ENCODE results near the gene CST9. TPM values are rescaled to one million over a fixed set of nuclear protein-coding genes. Genes with fewer than 3 reads are reported as not detected.
"Not testable (repeated sequence)": the region's sequence is repeated elsewhere in the genome, so short reads cannot be mapped to it uniquely, and the experiment has no call there.

Gene CST9
- total RNA-seq, 2 donors from 2014 or later = not detected

DNA sequence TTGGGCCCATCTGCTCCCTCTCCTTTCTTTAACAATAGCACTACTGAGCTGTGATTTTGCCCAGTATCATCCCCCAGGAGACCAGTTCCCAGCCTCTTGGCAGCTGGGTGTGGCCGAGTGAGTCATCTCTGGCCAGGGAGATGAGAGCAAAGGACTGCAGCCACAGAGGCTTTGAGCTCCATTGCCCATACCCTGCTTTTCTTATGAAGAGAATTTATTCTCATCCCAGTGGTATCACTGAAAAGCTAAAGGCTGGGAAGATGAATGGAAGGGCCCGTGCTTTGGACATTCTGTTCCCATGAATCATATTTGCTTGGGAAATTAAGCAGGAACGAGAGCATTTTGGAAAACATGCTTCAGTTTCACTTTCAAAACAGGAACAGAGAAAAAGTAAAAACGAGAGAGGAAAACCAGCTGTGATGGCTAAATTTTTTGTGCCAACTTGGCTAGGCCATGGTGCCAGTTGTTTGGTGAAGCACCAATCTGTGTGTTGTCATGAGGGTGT lies 17.2 kb upstream of the CST9 start:
- ATAC-seq (replicated peaks) = no peak
- H3K4me1 Mint-ChIP-seq = no peaks in the 10 kb centered on the region
- H3K27ac Mint-ChIP-seq = no peak overlapping the region
- no peaks in the 10 kb centered on the region for H3K9me3 Mint-ChIP-seq
- peaks cover 24% of the 10 kb centered on the region for H3K27me3 Mint-ChIP-seq
- H3K4me3 Mint-ChIP-seq = no peak overlapping the region
- H3K36me3 Mint-ChIP-seq (ENCODE audit: low read depth) = no peaks in the 10 kb centered on the region

GRCh38 chr20:23622401-23622800 lies 16.7 kb upstream of the CST9 start:
- H3K27me3 Mint-ChIP-seq = peaks cover 24% of the 10 kb centered on the region
- not testable (repeated sequence) for H3K9me3 Mint-ChIP-seq; H3K4me3 Mint-ChIP-seq; ATAC-seq (replicated peaks); H3K4me1 Mint-ChIP-seq; H3K27ac Mint-ChIP-seq; H3K36me3 Mint-ChIP-seq (ENCODE audit: low read depth)

DNA sequence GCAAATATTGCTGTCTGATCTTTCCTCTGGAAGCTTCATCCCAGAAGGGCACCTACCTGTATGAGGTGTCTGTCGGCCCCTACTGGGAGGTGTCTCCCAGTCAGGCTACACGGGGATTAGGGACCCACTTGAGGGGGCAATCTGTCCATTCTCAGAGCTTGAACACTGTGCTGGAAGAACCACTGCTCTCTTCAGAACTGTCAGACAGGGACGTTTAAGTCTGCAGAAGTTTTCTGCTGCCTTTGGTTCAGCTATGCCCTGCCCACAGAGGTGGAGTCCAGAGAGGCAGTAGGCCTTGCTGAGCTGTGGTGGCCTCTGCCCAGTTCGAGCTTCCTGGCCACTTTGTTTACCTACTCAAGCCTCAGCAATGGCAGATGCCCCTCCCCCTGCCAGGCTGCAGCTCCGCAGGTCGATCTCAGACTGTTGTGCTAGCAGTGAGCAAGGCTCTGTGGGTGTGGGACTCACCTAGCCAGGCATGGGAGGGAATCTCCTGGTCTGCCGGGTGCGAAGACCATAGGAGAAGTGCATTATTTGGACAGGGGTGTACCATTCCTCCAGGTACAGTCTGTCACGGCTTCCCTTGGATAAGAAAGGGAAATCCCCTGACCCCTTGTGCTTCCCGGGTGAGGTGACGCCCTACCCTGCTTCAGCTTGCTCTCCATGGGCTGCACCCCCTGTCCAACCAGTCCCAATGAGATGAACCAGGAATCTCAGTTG lies 15.1 kb upstream of the CST9 start:
- ATAC-seq (replicated peaks) = not testable (repeated sequence)

DNA sequence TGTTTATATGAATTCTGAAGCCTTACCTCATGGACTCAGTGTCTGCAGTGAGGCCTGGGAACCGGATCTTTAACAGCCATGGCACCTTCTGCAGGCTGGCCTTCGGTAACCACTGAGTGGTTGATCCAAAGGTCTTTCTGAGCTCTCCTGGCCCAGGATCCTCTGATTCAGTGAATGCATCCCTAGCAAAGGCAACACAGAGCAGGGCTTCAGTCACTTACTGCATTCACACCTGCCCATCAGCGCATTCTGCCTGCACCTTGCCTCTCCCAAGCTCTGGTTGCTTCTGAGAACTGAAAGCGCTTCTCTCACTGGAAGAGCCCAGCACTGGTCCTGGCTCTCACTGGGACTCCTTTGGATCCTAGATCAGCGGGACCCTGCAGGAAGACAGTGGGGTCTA lies 8.4 kb upstream of the CST9 start:
- Mint-ChIP-seq H3K36me3 (ENCODE audit: low read depth) (no peaks in the 10 kb centered on the region), H3K27ac (no peak overlapping the region), H3K9me3 (no peaks in the 10 kb centered on the region), H3K4me3 (no peak overlapping the region), H3K4me1 (no peaks in the 10 kb centered on the region), H3K27me3 (peaks cover 15% of the 10 kb centered on the region)
- no peak for ATAC-seq (replicated peaks)

More for the DNA sequence above, 15.1 kb upstream of the CST9 start:
- H3K9me3 Mint-ChIP-seq; H3K4me1 Mint-ChIP-seq; H3K4me3 Mint-ChIP-seq; H3K36me3 Mint-ChIP-seq (ENCODE audit: low read depth); H3K27ac Mint-ChIP-seq: not testable (repeated sequence)
- peaks cover 28% of the 10 kb centered on the region for H3K27me3 Mint-ChIP-seq

- Mint-ChIP-seq H3K27me3 (peaks cover 15% of the 10 kb centered on the region), H3K9me3 (no peaks in the 10 kb centered on the region), H3K27ac (no peak overlapping the region), H3K36me3 (ENCODE audit: low read depth) (no peaks in the 10 kb centered on the region), H3K4me1 (no peaks in the 10 kb centered on the region), H3K4me3 (no peak overlapping the region)
- ATAC-seq (replicated peaks) = no peak
These were observed 8.0 kb upstream of the CST9 start for GRCh38 chr20:23613676-23614075.

DNA sequence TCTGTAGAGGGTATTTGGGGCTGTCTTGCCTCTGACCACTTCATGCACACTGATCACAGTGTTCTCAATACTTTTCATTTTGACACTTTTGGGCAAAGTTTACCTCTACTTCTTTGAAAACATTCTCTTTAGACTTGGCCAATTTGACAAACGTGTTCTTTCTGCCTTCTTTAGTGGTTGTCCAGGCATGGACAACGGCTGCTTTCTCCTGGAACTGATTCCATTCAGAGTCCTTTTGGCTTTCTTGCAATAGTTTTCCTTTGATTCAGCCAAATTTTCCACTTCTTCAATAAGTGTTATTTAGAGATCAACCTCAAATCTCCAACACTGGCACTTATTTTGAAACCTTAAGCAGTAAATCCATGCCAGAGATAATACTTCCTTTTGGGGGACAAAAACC lies 6.7 kb upstream of the CST9 start:
- no peak for ATAC-seq (replicated peaks)
- Mint-ChIP-seq H3K4me1 (no peaks in the 10 kb centered on the region), H3K27me3 (peaks cover 10% of the 10 kb centered on the region), H3K27ac (no peak overlapping the region), H3K9me3 (no peaks in the 10 kb centered on the region), H3K36me3 (ENCODE audit: low read depth) (no peaks in the 10 kb centered on the region), H3K4me3 (no peak overlapping the region)

DNA sequence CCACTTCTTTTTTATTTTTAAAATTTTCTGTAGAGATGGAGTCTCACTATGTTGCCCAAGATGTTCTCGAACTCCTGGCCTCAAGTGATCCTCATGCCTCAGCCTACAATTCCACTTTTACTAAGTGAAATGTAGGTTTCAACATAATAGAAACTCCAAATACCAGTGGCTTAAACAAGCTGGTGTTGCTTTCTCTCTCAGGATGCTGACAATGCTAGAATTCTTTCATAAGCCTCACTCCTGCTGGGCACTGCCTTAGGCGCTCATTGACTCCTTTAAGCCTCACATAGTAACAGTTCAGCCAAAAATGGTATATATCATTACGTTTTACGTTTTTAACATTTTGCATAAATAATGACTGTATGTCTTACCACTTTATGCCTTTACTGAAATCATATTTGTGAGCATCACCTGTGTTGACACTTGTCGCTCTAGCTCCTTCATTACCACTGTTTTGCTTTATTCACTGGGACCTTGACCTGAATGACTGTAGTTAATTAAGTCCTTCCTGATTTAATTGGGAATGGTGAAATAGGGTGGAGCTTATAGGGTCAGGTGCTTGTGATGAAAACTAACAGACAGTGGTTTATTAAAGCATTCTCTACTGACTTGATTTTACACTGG lies 3.9 kb upstream of the CST9 start:
- H3K36me3 Mint-ChIP-seq (ENCODE audit: low read depth) = no peaks in the 10 kb centered on the region
- ATAC-seq (replicated peaks) = no peak
- H3K4me3 Mint-ChIP-seq = no peak overlapping the region
- H3K27ac Mint-ChIP-seq = no peak overlapping the region
- no peaks in the 10 kb centered on the region for H3K9me3 Mint-ChIP-seq
- no peaks in the 10 kb centered on the region for H3K4me1 Mint-ChIP-seq
- H3K27me3 Mint-ChIP-seq = peaks cover 5% of the 10 kb centered on the region

- no peak for ATAC-seq (replicated peaks)
- Mint-ChIP-seq H3K4me1 (no peaks in the 10 kb centered on the region), H3K27ac (no peak overlapping the region), H3K9me3 (no peaks in the 10 kb centered on the region), H3K4me3 (no peak overlapping the region), H3K27me3 (peaks cover 5% of the 10 kb centered on the region), H3K36me3 (ENCODE audit: low read depth) (no peaks in the 10 kb centered on the region)
These were observed 2.6 kb upstream of the CST9 start for GRCh38 chr20:23608251-23608846.

GRCh38 chr20:23607497-23608245 lies 2.0 kb upstream of the CST9 start:
- H3K36me3 Mint-ChIP-seq (ENCODE audit: low read depth) = no peaks in the 10 kb centered on the region
- ATAC-seq (replicated peaks) = no peak
- no peaks in the 10 kb centered on the region for H3K9me3 Mint-ChIP-seq
- no peak overlapping the region for H3K4me3 Mint-ChIP-seq
- peaks cover 3% of the 10 kb centered on the region for H3K27me3 Mint-ChIP-seq
- H3K4me1 Mint-ChIP-seq = no peaks in the 10 kb centered on the region
- H3K27ac Mint-ChIP-seq = no peak overlapping the region

GRCh38 chr20:23606652-23607049 lies 934 bp upstream of the CST9 start:
- Mint-ChIP-seq H3K27ac (no peak overlapping the region), H3K27me3 (no peaks in the 10 kb centered on the region), H3K36me3 (ENCODE audit: low read depth) (no peaks in the 10 kb centered on the region), H3K4me3 (no peak overlapping the region), H3K4me1 (no peaks in the 10 kb centered on the region), H3K9me3 (no peaks in the 10 kb centered on the region)
- ATAC-seq (replicated peaks) = peak; percentile 82

GRCh38 chr20:23604306-23604705 lies 1.4 kb downstream of the CST9 start:
- H3K9me3 Mint-ChIP-seq = no peaks in the 10 kb centered on the region
- no peaks in the 10 kb centered on the region for H3K27me3 Mint-ChIP-seq
- ATAC-seq (replicated peaks) = no peak
- H3K4me3 Mint-ChIP-seq = no peak overlapping the region
- H3K27ac Mint-ChIP-seq = no peak overlapping the region
- no peaks in the 10 kb centered on the region for H3K4me1 Mint-ChIP-seq
- H3K36me3 Mint-ChIP-seq (ENCODE audit: low read depth) = no peaks in the 10 kb centered on the region

DNA sequence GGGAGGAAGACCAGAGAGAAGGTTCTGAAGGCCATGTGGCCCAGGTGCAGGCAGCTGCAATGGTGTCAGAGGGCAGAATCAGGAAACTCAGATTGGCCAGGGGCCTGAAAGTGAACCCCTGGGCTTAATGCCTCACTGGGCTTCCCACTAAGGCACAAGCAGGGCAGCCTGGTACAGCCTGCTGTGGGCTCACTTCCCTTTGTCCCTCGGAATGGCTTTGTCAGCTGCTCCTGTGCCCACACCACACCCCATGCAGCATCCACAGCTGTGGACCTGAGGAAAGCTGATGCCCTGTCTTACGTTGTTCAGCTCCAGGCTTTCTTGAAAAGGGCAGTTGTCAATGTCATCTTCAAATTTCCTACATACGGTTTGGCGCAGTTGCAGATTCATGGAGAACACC lies 2.4 kb downstream of the CST9 start:
- no peaks in the 10 kb centered on the region for H3K4me1 Mint-ChIP-seq
- no peaks in the 10 kb centered on the region for H3K27me3 Mint-ChIP-seq
- ATAC-seq (replicated peaks) = no peak
- H3K27ac Mint-ChIP-seq = no peak overlapping the region
- H3K4me3 Mint-ChIP-seq = no peak overlapping the region
- H3K36me3 Mint-ChIP-seq (ENCODE audit: low read depth) = no peaks in the 10 kb centered on the region
- H3K9me3 Mint-ChIP-seq = no peaks in the 10 kb centered on the region

- no peaks in the 10 kb centered on the region for H3K27me3 Mint-ChIP-seq
- no peak for ATAC-seq (replicated peaks)
- no peaks in the 10 kb centered on the region for H3K4me1 Mint-ChIP-seq
- no peak overlapping the region for H3K4me3 Mint-ChIP-seq
- H3K36me3 Mint-ChIP-seq (ENCODE audit: low read depth) = no peaks in the 10 kb centered on the region
- no peaks in the 10 kb centered on the region for H3K9me3 Mint-ChIP-seq
- no peak overlapping the region for H3K27ac Mint-ChIP-seq
These were observed 3.0 kb downstream of the CST9 start for GRCh38 chr20:23602699-23603098.

DNA sequence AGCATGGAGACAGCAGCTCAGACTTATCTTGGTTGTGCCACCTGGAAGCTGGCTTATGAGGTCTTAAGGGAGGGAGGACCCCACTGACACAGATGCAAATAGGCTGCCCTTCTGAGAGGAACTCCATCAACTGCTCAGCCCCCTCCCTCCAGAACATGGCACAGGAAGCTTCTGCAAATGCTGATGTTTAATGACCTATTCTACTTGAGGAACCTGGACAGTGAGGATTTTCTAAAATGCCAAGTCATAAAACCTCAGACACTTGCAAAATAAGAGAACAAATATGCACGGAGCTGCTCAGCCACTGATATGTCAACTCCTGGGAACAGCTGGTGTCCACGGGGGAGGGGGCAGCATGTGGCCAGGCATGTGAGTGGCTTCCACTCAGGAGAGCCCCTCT lies 3.5 kb downstream of the CST9 start:
- Mint-ChIP-seq H3K4me1 (no peaks in the 10 kb centered on the region), H3K4me3 (no peak overlapping the region), H3K36me3 (ENCODE audit: low read depth) (no peaks in the 10 kb centered on the region), H3K9me3 (no peaks in the 10 kb centered on the region), H3K27ac (no peak overlapping the region), H3K27me3 (no peaks in the 10 kb centered on the region)
- no peak for ATAC-seq (replicated peaks)

Data from activated T-helper 17 cell treated with anti-CD3 and anti-CD28 coated beads, Interleukin-2, amount 50 U/mL, for 72 hours (primary cell).